HUES6 (cell line): ENCODE data around the gene PSEN1.
A peak's percentile ranks its signal among the peaks of the same experiment; 100 is the strongest.

ENCODE experiments used
- H3K27ac ChIP-seq: 2 replicates; pipeline ENCODE4 v1.7.0; 2013; ENCODE audit warnings: low read depth, mild to moderate bottlenecking, low read length, inconsistent platforms
- H3K27me3 ChIP-seq: 2 replicates; pipeline ENCODE4 v1.6.1; 2013; ENCODE audit warnings: low read length; ENCODE audit not compliant: control insufficient read depth, insufficient read depth
- H3K36me3 ChIP-seq: 2 replicates; pipeline ENCODE4 v1.6.1; 2013; ENCODE audit warnings: low read length; ENCODE audit not compliant: control insufficient read depth, insufficient read depth
- H3K4me1 ChIP-seq: 2 replicates; pipeline ENCODE4 v1.6.1; 2013; ENCODE audit warnings: low read length; ENCODE audit not compliant: control insufficient read depth, insufficient read depth
- H3K4me3 ChIP-seq: 2 replicates; pipeline ENCODE4 v1.5.1; 2013; ENCODE audit warnings: low read depth, low read length
- H3K9ac ChIP-seq: one replicate; pipeline ENCODE4 v1.6.1; 2013; ENCODE audit warnings: mild to moderate bottlenecking, low read length
- H3K9me3 ChIP-seq: 2 replicates; pipeline ENCODE4 v1.6.1; 2013; ENCODE audit warnings: low read depth, low read length; ENCODE audit not compliant: control insufficient read depth, insufficient read depth

PSEN1 gene

DNA sequence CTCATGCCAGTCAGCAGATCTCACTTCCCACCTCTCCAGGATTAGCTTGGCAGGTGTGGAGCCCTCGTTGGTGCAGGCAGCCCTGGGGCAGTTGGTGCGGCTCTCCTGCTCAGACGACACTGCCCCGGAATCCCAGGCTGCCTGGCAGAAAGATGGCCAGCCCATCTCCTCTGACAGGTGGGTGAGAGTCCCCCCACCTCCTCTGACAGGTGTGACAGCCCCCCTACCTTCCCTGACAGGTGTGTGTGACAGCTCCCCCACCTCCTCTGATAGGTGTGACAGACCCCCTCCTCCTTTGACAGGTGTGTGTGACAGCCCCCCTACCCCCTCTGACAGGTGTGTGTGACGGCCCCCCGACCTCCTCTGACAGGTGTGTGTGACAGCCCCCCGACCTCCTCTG is 127.3 kb downstream of the PSEN1 start:
- Histone ChIP-seq H3K27ac (no peak overlapping the region), H3K4me1 (no peaks in the 10 kb centered on the region), H3K36me3 (no peaks in the 10 kb centered on the region; the same call in 1 of the 2 replicates), H3K4me3 (no peak overlapping the region), H3K27me3 (no peaks in the 10 kb centered on the region), H3K9me3 (no peaks in the 10 kb centered on the region), H3K9ac (no peak overlapping the region)

DNA sequence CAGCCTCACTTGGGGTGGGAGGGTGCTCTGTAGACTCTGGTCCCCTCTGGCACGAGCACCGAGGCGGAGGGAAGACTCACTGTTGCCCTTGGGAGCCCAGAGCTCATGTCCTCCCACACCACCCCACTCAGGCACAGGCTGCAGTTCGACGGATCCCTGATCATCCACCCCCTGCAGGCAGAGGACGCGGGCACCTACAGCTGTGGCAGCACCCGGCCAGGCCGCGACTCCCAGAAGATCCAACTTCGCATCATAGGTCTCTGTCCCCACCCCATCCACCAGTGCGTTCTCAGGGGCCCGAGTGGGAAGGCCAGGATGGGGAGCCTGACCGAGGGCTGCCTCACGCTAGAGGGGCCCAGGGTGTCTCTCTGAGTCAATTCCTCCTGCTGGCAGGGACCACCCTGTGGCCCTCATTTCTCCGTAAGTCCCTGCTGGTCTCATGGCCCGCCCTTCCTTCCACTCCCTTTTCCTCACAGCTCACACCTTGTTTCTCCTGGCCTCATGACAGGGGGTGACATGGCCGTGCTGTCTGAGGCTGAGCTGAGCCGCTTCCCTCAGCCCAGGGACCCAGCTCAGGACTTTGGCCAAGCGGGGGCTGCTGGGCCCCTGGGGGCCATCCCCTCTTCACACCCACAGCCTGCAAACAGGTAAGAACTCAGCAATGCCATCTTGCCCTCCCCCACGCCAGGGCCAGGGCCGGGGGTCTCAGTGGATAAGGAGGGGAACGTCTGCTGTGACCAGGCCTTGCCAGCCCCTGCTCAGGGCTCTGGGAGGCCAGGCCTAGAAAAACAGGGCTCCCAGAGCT is 128.0 kb downstream of the PSEN1 start:
- Histone ChIP-seq H3K36me3 (no peaks in the 10 kb centered on the region; the same call in 1 of the 2 replicates), H3K27me3 (no peaks in the 10 kb centered on the region), H3K4me1 (no peaks in the 10 kb centered on the region), H3K9ac (no peak overlapping the region), H3K27ac (no peak overlapping the region), H3K9me3 (no peaks in the 10 kb centered on the region), H3K4me3 (no peak overlapping the region)

DNA sequence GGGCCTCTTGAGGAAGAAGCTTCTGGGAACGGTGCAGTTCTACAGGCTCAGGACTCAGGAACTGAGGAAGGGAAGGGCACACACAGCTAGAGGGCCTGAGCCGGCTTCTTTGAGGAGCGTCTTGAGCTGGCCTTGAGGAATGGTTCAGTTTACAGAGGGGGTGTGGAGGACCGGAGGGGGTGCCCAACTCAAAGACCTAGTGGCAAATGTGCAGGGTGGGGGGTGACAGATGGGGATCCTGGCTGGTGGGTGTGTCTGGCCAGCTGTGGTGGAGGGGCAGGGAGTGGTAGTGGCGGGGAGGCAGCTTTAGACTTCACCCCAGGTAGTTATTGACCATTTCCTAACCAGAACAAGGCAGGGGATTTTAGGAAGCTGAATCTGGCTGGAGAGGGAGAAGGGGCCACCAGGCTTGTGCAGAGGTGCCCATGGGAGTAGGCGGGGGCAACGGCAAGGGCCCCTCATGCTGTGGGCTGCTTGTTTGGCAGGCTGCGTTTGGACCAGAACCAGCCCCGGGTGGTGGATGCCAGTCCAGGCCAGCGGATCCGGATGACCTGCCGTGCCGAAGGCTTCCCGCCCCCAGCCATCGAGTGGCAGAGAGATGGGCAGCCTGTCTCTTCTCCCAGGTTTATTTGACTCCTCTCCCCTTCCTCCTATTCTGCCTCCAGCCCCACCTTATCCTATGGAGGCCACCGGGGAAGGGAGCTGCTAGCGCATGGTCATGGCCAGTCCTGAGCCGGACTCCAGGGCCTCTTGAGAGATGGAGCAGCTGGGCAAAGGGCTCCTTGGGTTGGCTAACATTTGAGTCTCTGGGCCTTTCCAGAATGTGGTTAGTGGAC is 128.8 kb downstream of the PSEN1 start:
- Histone ChIP-seq H3K4me3 (no peak overlapping the region), H3K9me3 (no peaks in the 10 kb centered on the region), H3K36me3 (no peaks in the 10 kb centered on the region; the same call in 1 of the 2 replicates), H3K9ac (no peak overlapping the region), H3K4me1 (no peaks in the 10 kb centered on the region), H3K27ac (no peak overlapping the region), H3K27me3 (no peaks in the 10 kb centered on the region)

DNA sequence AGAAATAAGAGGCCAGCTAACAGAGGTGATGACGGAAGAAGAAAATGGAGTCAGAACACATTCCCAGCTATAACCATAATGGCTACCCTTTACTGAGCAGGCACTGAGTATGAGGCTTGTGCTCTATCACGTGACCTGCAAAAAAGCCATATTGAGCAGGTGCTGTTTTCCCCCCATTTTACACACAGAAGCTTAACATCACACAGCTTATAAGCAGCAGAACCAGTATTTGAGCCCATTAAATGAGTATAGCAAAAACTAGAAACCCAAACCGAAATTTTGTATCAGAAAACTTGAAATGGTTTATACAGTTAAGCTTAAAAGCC is 129.4 kb downstream of the PSEN1 start:
- Histone ChIP-seq H3K4me3 (no peak overlapping the region), H3K27ac (no peak overlapping the region), H3K9ac (no peak overlapping the region), H3K9me3 (no peaks in the 10 kb centered on the region), H3K4me1 (peaks cover 5% of the 10 kb centered on the region; the same call in 1 of the 2 replicates), H3K36me3 (no peaks in the 10 kb centered on the region; the same call in 1 of the 2 replicates), H3K27me3 (peaks cover 5% of the 10 kb centered on the region)

DNA sequence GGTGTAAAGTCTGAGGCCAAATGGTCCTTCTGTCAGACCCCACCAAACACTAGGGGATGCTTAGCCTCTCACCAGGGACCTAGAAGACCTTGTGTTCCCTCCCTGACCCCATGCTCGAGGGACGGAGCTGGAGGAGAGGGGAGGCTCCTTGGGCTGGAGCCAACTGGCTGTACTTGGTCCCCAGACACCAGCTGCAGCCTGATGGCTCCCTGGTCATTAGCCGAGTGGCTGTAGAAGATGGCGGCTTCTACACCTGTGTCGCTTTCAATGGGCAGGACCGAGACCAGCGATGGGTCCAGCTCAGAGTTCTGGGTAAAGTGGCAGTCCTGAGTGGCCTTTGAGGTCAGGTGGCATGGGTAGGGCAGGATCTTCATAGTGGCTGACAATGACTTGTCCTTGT is 130.0 kb downstream of the PSEN1 start:
- Histone ChIP-seq H3K4me1 (peaks cover 5% of the 10 kb centered on the region; the same call in 1 of the 2 replicates), H3K36me3 (no peaks in the 10 kb centered on the region; the same call in 1 of the 2 replicates), H3K4me3 (no peak overlapping the region), H3K27ac (no peak overlapping the region), H3K27me3 (peaks cover 9% of the 10 kb centered on the region), H3K9ac (no peak overlapping the region), H3K9me3 (no peaks in the 10 kb centered on the region)

DNA sequence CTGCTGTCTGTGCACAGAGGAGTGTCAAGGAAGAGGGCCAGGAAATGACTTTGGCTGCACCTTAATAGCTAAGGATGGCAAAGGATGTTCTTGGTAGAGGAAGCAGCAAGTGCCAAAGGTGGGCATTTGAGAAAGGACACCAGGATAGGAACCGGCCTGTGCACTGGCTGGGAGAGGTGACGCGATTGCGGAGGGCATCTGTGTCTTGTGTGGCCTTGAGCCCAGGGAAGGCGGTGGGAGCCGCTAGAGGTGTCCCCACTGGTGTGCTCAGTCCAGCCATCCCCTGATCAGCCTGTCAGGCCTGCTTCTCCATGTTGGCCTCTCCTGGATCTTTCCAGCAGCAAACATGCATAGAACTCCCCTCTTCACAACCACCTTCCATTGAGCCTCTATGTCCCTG is 131.2 kb downstream of the PSEN1 start:
- Histone ChIP-seq H3K4me1 (peaks cover 5% of the 10 kb centered on the region; the same call in 1 of the 2 replicates), H3K9me3 (no peaks in the 10 kb centered on the region), H3K4me3 (no peak overlapping the region), H3K27ac (no peak overlapping the region), H3K9ac (no peak overlapping the region), H3K36me3 (peaks cover 3% of the 10 kb centered on the region), H3K27me3 (peaks cover 9% of the 10 kb centered on the region)

DNA sequence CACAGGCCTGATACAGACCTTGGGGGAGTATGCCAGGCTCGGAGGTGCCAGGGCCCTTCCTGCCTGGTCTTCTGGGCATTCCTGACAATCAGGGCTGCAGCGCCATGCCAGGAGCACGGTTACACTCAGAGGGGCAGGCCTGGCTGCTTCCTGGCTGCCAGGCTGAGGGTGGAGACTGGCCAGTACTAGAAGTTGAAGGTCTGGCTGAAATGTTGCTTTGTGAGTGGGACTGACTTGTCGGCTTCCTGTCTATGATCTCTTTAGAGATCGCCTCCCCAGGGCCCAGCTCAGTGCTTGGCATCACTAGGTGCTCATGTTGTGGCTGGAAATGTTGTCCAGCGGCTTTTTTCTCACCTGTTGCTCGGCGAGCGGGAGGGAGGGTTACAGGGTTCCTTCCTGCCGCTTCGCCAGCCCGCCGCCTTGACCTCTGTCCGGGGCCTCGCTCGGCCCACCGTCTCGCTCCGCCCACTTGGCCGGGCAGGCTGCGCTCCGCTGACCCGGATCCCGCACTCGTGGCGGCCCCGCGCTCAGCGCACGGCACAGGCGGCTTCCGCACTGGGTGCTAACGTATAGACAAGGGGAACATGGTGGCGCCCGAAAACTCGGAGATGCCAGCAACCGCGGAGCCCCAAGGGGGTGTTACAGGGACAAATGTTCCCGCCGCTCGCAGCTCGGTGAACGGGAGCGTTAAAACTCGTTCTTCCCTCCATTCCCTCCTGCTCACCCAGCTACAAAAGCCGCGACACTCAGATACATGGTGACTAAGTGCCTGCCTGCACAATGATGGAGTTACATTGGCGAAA is 133.6 kb downstream of the PSEN1 start:
- H3K36me3 ChIP-seq: peaks cover 14% of the 10 kb centered on the region
- peak overlapping the region; percentile 42 for H3K4me3 ChIP-seq
- H3K9me3 ChIP-seq: no peaks in the 10 kb centered on the region
- peaks cover 9% of the 10 kb centered on the region for H3K27me3 ChIP-seq
- H3K4me1 ChIP-seq: peaks cover 5% of the 10 kb centered on the region; the same call in 1 of the 2 replicates
- no peak overlapping the region for H3K9ac ChIP-seq
- no peak overlapping the region for H3K27ac ChIP-seq

DNA sequence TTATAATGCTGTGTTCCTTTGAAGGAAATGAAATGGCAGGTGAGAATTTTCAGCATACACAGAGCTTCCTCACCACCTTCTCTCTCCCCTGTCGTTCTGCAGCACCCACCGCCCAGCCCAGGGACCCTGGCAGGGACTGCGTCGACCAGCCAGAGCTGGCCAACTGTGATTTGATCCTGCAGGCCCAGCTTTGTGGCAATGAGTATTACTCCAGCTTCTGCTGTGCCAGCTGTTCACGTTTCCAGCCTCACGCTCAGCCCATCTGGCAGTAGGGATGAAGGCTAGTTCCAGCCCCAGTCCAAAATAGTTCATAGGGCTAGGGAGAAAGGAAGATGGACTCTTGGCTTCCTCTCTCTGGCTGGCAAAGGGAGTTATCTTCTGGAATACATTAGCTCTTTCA is 136.1 kb downstream of the PSEN1 start:
- no peaks in the 10 kb centered on the region for H3K9me3 ChIP-seq
- H3K4me3 ChIP-seq: no peak overlapping the region
- peaks cover 8% of the 10 kb centered on the region; the same call in 1 of the 2 replicates for H3K4me1 ChIP-seq
- peaks cover 9% of the 10 kb centered on the region for H3K27me3 ChIP-seq
- H3K9ac ChIP-seq: no peak overlapping the region
- no peak overlapping the region for H3K27ac ChIP-seq
- H3K36me3 ChIP-seq: peaks cover 36% of the 10 kb centered on the region
